ENCODE results near the gene RAP1GAP2.

Gene RAP1GAP2

GRCh38 chr17:2786176-2786881, 9.9 kb upstream of the RAP1GAP2 start:
- peak; percentile 11 for DNase-seq (ENCODE audit: low read depth)

DNA sequence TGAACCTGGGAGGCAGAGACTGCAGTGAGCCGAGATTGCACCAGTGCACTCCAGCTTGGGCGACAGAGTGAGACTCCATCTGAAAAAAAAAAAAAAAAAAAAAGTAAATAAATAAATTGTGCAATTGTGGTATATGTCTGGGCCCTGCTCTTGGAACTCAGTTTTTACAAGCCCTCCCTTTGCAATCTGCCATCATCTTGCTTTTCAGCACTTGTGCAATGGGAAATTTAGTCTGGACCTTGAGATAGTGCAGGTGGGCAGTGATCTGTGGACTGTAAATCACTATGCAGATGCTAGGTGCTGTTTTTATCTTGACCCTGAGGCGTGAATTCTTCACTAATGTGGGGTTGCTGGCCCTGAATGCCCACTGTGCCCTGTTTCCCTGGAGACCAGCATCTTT, 6.5 kb upstream of the RAP1GAP2 start:
- DNase-seq (ENCODE audit: low read depth), result no peak

- DNase-seq (ENCODE audit: low read depth), result no peak
These were observed 3.7 kb upstream of the RAP1GAP2 start for GRCh38 chr17:2792366-2793169.

- no peak for DNase-seq (ENCODE audit: low read depth)
These were observed 2.0 kb upstream of the RAP1GAP2 start for GRCh38 chr17:2794111-2794803.

DNA sequence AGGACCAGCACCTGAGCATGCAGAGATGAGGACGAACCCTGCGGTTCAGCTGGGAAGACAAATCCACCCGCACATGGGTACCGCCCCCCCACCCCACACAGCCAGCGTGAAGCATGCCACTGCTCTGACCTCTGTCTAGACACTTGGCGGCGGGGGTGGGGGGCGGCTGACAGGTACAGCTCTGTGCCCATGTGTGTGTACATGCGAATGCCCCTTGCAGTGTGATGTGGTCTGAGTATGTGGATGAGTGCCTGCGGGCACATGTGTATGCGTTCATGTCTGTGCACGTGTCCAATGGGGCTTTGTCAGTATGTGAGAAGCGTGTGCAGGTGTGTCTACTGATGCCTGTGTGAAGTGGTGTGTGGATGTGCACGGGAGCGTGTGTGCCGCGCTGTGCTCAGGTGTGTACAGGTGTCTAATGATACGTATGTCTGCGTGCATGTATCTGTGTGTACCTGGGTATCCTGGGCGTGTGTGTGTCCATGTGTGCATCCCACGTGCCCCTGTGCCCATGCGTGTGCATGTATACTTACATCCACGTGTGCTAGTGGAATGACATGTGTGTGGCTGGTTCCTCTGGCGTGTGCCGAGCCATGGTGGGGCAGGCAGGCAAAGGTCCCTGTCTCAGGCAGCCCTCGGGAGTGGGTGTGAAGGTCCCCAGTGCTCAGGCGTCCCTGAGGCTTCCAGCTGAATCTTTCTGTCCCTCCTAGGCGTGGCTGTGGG, 636 bp upstream of the RAP1GAP2 start:
- no peak for DNase-seq (ENCODE audit: low read depth)

DNA sequence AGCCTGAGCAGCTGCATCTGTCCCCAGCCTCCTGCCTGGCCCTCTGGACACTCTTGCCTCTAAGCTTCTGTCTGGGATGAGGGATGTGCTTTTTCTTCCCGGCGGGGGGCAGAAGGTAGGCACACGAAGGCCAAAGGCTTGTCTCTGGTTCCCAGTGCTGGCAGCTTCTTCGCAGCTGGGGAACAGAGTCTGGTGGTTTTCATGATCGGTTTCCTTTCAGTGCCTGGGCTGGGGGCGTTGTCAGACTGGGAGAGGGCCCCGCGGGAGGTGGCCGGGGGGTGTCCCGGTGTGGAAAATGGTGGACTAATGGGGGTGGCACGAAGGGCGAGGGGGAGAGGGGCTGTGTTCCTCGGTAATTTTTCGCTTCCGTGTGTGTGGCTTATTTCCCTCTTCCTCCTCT, 988 bp downstream of the RAP1GAP2 start:
- DNase-seq (ENCODE audit: low read depth), result no peak

DNA sequence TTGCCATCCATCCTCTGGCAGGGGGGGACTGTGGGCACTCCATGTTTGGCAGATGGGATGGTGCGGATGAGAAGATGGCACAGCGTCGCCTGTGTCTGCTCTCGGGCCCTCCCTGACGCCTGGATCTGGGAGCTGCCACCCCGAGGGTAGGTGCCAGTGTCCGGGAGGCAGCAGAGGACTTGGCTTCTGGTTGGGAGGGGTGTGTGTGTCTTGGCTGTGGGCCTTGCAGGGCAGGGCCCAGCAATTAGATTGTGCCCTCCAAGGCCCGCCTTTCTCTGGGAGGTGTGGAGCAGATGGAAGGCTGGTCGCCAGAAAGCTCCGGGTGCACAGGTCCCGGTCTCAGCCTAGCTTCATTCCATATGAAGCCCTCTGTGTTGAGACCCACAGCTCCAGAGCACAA, 1.4 kb downstream of the RAP1GAP2 start:
- DNase-seq (ENCODE audit: low read depth), result no peak

DNA sequence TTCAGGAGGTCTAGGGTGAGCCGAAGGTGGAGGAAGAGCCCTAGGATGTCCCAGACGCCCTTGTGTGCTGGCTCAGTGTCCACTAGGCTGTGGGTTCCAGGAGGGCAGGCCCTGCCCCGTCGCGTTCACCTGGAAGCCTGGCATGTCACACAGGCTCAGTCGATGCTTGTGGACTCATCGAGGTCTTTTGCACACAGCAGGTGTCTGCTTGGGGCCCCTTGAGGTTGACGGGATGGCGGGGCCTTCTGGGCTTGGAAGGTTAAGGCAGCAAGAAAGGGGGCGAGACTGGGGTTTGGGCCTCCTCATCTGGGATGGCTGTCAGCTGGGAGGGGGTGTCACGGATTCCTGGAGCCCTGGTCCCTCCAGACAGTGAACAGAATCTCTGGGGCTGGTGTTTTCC, 1.9 kb downstream of the RAP1GAP2 start:
- DNase-seq (ENCODE audit: low read depth), result no peak

- DNase-seq (ENCODE audit: low read depth), result no peak
These were observed 2.4 kb downstream of the RAP1GAP2 start for GRCh38 chr17:2798678-2799077.

- DNase-seq (ENCODE audit: low read depth), result no peak
These were observed 3.4 kb downstream of the RAP1GAP2 start for GRCh38 chr17:2799653-2800052.

DNA sequence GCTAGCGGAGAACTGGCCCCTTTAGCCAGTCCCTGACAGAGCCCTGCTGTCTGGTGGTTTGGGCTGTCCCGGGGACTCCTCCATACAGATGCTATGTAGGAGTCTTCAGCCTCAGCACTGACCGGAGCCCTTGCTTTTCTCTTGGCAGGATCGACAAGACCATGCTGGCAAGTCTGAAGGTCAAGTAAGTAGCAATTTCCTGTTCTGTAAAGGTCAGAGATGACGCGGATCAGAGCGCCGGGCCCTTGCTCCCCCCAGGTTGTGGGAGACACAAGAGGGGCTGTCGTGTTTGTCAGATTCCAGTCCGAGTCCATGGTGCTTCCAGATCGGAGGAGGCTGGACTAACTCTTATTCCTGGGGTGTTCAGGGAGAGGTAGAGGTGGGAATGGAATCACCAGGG, 4.1 kb downstream of the RAP1GAP2 start:
- no peak for DNase-seq (ENCODE audit: low read depth)

DNA sequence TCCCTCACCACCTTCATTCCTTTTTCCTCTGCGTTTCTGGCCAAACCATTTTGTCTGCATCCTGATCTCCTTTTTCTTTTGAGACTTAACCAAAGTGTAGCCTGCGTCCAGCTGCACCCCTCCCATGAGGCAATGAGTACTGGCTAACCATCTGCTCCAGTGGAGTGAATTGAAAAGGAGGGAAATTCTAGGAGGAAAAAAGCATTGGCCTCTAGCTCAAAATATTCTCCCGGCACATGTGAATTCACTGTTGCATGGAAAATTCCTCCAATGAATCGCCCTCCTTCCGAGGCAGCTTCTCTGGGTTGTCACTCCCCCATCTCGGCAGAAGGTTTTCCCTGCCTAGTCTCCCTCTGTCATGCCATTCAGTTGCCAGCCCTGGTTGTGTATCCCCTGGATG, 5.6 kb downstream of the RAP1GAP2 start:
- DNase-seq (ENCODE audit: low read depth), result no peak

DNA sequence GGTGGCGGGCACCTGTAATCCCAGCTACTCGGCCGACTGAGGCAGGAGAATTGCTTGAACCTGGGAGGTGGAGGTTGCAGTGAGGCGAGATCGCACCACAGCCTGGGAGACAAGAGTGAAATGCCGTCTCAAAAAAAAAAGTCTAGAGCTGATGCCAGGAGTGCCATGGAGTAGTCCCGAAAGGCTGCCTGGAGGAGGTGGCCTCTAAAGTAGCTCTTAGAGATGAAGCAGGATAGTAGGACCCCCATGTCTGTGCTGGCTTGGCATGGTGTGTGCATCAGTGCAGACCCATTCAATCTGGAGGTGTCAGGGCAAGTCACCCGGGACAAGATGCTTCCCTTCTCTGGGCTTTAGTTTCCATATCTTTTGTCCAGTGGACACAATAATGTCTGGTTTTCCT, 6.3 kb downstream of the RAP1GAP2 start:
- DNase-seq (ENCODE audit: low read depth), result no peak

DNA sequence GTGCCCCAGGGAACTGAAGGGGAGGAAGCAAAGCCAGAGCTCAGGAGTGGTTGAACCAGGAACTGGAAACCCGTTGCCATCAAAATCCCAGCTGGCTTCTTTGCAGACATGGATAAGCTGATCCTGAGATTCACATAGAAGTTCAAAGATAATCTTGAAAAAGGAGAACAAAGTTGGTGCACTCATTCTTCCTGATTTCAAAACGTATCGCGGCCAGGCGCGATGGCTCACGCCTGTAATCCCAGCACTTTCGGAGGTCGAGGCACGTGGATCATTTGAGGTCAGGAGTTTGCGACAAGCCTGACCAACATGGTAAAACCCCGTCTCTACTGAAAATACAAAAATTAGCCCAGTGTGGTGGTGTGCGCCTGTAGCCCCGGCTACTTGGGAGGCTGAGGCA, 7.1 kb downstream of the RAP1GAP2 start:
- DNase-seq (ENCODE audit: low read depth), result no peak

DNA sequence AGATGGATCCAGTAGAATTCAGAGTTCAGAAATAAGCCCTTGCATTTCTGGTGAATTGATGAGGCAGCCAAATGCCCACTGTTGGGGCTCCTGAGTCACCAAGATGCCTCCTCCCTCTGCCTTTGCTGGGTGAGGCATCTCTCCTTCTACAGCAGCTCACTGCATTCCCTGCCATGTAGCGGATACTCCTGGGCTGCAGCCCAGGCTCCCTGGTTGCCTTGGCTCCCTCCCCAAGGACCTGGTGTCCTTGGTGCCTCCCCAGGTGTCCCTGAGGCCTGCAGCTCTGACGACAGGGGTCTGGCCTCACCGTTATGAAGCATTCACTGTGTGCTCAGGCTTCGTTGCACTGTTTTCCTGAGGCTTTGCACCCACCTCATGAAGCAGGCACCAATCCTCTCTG, 7.7 kb downstream of the RAP1GAP2 start:
- no peak for DNase-seq (ENCODE audit: low read depth)

DNA sequence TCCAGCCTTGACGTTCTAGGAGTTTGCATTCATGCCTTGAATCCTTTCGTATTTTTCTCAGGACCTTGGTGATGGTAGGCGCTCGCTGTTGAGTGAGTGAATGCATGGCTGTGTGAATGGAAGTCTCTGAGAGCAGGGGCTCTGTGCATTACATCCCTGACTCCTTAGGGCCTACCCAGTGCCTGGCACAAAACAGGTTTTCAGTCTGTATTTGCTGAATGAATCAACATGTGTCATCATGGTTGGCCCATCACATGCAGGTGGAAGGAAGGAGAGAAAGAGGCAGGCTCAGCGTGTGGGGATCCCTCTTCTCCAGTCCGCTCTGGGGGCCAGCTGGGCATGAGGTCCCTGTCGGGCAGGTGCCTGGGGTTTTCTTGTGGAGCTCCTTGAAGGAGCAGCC, 8.7 kb downstream of the RAP1GAP2 start:
- no peak for DNase-seq (ENCODE audit: low read depth)

DNA sequence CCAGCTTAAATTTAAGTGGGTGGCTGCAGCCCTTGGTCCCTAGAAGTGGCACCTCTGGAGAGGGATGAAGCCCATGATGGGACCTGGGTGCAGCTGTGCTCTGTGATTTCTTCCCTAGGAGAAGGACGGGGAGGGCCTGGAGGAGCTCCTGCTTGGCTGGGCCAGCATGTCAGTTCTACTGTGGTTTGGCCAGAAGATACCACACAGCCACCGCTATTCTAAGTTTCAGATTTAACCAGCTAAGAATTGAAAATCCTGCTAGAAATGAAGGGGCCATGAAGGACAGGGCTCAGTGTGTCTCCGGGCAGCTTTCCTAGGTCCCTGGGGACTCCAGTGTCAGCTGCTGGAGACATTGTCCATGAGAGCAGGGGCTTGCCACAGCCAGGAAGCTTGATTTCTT, 9.7 kb downstream of the RAP1GAP2 start:
- no peak for DNase-seq (ENCODE audit: low read depth)

DNA sequence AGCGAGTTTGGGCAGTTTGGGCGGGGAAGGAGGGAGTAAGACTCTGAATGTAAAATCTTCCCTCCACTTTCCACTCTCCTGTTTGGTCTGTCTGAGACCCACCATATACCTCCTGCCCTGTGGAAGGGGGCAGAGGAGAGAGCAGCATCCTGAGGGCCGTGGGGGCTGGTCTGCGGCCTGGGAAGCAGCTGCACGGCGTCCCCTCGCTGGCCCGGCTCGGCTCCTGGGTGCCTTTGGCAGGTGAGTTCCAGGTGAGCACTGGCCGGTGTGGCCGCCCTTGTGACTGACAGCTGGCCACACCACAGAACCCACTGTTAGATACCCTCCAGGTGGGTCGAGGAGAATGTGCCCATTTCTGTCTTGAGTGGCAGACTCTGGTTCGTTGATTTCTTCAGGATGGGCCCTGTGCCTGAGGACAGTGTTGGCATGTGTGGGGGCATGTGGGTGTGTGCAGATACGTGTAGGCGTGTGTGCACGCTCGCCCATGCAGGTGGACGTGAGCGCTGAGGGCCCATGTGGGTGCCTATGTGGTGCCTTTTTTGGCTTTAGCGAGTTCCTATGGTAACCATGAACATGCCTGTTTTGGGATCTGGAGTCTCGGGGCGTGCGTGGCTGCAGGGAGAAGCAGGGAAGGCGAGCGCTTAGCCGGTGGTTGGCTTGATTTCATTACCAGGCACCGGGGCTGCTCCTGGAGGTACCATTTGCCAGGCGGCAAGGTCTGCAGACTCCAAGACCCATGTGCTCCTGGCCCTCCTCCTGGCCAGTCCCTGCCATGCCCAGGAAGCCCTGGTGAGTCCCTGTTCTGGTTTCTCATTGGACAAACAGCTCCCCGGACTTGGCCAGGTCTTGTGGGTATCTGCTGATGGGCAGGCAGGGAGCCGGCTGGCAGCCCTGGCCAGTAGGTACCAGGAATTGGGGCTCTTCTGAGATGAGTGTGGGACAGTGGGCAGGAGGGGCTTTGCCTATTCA, 12.4 kb downstream of the RAP1GAP2 start:
- DNase-seq (ENCODE audit: low read depth), result no peak

DNA sequence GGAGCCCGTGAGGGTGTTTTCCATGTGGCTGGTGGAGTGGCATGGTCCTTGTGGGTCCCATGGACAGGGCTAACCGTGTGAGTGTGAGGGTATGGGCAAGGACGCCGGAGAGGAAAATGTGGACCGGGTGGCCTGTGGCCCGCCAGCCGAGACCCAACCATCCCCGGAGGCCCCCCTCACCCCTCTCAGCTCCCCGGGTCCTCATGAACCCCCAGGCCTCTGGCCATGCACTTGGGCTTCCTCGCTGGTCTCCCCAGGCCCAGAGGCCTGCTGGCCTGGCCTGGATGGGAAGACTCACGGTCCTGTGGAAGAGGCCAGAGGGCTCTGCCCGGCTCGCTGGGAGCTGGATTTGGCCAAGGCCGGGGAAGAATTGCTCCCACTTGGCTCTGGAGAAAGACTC, 13.1 kb downstream of the RAP1GAP2 start:
- no peak for DNase-seq (ENCODE audit: low read depth)

GRCh38 chr17:2814049-2814448, 17.8 kb downstream of the RAP1GAP2 start:
- no peak for DNase-seq (ENCODE audit: low read depth)
